ENCODE data around the gene SV2C.

SV2C gene

DNA sequence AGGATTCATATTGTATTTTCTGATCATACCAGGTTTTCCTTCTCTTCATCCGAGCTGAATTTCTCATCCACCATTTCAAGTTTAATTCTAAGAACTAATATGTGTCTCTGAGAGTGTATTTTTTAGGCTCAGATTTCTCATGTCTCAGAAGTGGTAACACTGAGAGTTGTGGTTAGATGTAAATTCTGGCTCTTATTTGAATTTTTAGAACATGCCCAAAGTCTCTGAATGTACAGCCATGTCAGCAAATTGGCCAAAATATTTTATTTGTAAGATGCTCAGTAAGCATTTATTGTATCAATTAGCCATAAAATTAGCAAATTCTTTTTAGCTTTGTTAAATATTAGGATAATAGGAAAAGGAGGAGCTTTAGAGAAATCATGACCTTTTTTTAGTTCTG is 16.6 kb downstream of the SV2C start:
- DNase-seq: no peak

DNA sequence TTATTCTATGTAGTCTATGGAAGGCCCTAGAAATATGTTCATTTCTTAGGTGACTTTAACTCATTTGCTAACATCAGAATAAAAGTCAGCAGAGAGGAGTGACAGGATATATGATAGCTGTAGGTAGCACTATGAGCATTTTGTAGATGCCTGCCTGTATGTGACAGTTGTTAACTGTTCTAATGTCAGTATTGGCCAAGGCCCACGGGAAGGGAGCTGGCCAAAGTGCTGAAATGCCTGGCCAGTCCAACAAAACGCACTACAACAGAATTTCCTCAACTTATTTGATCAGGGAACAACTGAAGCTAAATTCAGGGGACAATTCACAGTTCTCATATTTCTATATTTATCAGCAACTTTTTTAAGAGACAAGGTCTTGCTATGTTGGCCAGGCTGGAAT is 20.8 kb downstream of the SV2C start:
- no peak for DNase-seq

DNA sequence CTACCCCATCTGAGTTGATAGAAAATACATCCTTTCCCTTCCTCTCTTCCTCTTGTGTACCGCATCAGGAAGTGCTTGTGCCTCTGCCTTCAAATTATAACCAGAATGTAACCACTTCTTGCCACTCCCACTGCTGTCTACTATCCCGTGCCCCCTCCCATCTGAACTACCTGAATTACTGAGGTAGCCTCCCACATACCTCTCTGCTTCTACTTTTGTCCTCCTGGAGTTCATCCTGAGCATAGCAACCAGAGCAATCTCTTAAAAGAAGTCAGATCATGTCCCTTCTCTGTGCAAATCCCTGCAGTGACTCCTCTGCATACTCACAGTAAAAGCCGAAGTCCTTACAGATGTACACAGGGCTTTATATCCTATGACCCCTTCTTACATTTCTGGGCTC is 23.0 kb downstream of the SV2C start:
- no peak for DNase-seq

DNA sequence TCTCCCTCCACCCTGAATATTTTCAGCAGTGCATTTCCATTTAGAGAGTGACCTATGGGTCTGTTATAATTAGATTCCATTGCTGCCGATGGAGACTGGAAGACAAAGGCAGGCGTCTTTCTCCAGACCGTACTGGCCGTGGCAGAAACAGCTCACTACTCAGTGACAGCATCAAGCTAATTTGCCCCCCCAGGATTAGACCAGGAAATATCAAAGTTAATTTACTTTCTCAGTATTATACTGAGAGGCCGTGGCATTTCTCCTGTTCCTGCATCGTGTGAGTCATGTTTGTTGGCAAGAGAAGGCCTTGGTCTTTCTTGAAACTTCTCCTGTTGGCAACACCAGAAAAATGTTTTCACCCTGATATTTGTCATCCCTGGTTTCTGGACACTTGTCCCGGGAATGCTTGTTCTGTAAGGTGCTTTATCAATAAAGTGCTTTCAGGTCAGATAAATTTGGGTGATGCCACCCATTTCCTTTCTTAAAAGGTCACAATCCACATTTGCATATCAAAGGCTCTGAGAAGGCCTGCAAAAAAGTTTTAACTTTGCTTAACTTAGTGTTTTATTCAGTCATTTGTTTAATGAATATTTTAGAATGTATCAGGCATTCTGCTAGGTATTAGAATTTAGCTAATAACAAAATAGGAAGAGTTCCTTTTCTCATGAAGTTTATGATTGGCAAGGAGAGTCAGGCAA is 28.4 kb downstream of the SV2C start:
- no peak for DNase-seq

DNA sequence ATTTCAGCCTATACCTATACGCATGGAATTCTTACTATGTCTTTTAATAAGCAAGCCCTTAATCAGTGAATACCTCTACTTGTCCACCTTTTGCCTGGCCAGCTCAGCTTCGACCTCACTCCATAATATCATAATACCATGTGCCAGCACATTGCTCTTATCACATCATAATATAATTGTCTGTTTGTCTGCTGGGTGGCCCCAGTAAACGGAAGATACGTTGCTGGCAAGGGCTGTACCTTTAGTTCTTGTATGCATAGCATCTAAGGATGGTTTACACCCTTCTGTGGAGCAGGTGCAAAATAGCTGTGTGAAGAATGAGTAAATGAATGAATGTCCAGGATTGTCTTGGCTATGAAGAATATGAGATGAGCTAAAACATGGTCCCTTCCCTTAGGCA is 29.9 kb downstream of the SV2C start:
- DNase-seq: no peak

DNA sequence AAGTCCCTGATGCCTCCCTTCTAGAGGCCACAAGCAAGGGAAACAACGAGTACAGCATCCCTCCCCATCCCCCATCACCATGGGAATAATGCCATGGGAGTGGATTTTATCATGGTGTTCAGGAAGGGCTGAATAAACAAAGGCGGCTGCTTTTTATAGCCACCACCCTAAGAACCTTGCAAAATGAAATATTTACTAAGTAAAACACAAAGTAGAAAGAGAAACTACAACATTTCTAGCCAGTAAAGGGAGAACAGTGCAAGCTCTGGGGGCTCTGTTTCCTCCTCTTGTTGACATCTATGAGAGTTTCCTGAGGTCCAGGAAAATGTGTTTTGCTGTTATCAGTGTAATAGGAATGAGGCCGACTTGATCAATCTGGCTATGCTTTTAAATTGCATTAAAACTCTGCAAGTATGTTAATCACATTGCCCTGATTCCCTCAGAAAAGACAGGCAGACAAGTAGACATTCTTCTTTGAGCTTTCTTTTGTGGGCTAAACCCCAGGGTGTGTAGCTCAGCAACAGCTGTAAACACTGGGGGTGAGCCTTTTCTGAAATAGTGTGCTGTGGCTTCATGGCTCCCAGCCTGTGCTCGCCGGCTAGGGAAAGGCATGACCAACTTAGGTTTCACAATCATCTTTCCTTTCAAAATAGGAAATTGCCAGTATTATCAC is 31.1 kb downstream of the SV2C start:
- no peak for DNase-seq

DNA sequence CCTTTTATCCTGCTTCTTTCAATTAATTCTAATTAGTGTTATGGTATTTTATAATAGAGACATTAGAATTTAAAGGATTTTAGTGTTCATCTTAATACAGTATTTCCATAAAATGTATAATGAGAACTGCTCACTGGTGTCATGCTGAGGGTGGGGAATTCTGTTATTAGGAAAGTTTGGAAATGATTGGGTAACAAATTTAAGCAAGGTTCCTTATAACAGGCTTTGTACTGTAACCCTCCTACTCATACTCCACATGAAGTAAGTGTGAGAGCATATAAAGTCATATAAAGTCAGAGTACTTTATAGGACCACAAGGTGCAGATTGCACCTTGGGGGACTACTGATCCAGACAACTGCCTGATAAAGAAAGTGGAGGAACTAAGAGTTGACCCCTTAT is 42.2 kb downstream of the SV2C start:
- no peak for DNase-seq

DNA sequence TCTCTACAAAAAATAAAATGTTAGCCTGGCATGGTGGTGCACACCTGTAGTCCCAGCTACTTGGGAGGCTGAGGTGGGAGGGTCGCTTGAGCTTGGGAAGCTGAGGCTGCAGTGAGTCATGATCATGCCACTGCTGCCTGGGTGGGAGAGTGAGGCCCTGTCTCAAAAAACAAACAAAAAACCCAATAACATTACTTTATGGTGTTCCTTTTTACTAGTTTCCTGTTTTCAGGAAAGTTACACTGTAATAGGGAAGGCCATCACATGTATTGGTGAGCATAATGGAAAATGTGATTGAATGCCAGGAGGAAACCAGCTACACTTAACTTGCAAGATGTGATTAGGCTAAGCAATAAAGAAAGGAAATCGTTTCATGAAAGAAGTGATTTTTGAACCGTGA is 42.7 kb downstream of the SV2C start:
- no peak for DNase-seq

DNA sequence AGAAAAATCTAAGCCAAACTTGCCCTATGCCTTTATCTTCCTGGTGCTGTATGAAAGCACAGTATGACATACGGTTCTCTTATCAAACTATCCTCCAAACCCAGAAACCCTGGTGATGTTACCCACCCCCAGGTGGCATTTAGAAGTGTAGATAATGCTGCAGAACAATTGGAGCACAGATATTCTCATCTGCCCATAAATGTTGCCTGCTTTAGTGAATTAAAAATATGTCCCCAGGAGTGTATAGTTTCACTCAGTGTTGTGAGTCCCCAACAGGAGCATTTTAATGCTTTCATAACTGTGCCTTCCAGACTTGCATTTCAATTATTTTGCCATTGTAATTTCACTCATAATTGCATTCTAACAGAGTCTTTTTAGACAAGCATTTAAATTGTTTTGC is 50.8 kb downstream of the SV2C start:
- no peak for DNase-seq

DNA sequence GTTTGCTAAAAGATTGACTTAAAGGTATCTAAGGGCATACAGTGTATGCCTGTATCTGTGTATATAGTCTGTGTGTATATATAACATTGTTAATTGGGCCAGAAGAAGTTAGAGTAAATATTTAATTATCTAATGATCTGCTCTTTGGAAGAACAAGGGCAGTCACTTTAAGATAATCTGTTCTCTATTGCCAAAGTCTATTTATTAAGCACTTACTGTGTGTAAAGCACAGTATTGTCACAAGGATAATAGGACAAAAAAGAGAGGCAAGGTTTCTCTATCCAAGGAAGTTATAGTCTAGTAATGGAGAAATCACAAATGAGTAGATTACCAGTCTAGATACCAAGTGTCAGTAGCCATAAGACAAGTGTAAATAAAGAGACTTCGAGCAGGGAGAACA is 51.5 kb downstream of the SV2C start:
- no peak for DNase-seq

DNA sequence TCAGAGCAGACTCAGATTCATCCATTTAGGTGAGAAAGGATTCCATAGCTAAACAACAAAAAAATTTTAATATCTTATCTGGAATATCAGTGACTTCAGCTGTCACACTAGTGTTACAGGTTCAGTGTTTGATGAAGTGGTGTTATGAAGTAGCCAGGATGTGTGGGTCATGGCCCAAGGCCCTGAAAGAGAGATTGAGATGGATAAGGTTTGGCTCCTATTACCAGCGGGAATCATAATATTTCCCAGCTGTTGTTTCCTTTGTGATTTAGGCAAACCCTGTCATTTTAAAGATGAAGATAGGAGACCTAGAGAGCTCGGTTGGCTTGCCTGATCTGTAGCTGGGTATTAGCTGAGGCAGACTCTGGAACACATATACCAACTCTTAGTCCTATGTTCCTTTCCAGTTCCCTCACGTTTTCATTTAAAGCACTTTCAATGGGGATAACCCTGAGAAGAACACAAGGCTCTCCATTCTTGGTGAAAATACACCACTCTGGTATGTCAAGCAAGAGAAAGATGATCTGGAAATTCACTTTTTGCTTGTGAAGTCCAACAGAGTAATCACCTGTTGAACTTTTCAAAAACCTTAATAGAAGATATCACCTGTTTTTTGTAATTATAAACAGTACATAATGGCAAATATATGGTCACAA is 54.8 kb downstream of the SV2C start:
- DNase-seq: no peak

DNA sequence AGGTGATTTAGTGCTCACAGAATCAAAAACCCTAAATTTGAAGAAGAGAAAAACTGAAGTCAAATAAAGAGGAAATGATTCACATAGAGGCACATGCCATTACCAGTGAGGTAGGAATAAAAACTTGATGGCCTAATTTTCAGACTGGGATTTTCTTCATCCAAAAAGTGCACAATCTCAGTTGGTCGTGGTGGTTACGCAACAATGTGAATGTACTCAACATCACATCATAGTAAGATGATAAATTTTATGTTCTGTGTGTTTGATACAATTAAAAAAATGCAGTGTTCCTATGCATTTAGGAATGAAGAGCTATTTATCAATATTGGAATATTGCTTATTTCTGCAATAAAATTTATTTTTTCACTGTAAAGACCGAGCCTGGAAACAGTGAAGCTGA is 60.7 kb downstream of the SV2C start:
- no peak for DNase-seq

DNA sequence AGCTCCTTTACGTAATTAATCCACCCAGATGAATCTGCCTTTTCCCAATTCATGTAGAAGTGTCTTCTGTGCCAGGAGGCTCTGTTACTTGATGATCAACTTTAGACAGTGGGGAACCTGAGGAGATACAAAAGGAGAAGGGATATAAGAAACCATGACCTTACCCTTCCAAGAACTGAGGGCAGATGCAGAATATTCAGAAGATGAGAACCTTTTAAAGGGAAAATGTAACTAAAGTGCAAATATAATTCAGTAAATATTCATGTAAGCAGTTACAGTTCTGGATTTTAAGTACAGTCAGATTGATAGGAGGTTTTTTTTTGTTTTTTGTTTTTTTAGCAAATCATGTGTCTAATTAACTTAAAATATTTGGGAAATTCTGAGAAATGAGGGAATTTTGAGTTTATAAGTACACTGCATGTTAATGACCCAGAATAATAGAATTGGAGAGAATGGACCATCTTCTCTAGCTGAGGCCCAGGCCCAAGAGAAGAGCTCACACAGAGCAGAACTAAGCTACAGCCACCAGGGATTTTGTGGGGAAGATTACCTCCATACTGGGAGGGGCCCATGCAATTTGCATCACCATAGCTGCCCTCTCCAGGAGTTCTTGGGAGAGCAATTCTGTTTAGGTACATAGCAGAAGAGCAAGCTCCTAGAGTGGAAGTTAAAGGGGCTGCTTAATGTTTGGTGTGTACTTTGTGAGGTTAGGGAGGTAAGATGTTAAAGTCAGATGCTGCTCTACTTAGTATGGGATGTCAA is 61.5 kb downstream of the SV2C start:
- no peak for DNase-seq

DNA sequence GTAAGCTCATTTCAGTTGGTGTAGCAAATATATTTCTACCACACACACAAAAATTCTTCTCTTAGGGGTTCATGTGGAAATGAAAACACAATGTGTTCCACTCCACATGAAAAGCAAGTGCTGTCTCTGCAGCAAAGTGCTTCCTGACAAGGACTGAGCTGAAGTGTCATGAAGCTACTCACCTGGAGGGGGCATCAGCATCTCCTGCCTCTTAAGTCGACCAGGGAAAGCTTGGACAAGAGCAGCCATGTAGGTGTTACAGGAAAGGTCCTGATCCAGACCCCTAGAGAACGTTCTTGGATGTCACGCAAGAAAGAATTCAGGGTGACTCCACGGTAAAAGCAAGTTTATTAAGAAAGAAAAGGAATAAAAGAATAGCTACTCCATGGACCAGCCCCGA is 62.8 kb downstream of the SV2C start:
- DNase-seq: no peak

DNA sequence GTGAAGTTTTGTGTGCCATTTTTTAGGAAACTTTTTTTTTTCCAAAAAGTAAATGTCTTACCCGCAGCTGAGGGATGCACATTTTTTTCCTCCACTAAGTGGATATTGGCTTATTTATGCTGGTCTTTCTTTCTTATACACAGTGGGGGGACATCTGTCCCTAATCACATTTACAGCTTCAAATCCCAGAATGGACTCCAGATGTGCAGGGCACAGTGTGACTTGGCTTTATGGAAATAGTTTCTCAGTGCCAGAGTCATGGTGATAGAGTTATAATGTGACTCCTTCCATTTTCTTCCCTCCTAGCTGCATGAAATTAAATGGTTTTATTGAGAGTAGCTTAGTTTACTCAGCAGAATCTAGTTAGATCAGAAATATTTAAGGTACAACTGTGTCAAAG is 66.5 kb downstream of the SV2C start:
- no peak for DNase-seq

DNA sequence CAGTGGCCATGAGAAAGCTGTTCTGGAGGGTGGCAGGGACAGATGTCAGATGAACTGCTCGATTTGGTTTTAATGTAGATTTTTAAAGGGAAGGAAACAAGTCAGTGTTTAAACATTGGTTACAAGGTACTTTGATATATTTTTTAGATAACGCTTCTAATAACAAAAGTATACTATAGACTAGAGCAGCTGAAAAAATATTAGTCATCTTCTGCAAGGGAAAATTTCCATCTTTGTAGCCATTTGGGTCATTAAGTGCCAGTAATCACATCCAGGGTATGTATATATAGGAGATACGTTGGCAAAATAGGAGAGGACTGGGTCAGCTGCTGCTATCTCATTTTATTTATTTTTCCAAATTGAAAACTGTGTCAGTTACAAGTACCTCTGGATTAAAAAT is 69.0 kb downstream of the SV2C start:
- DNase-seq: no peak

DNA sequence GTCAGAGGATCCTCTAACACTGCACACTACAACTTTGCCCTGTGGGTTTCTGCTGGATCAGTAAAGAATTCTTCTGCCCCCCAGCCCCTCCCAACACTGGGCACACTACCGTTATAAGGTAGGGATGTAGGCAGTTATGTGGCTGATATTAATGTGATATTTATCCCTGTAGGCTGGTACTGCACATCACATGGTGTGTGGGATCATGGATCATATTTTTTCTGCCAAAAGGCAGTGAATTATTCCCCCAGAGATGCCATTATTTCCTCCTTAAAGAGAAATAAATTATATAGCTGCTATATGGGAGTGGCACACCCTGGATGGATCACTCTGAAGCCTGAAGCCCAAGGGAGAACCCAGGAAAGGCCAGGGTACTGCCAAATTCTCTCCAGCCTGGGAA is 69.5 kb downstream of the SV2C start:
- DNase-seq: no peak

DNA sequence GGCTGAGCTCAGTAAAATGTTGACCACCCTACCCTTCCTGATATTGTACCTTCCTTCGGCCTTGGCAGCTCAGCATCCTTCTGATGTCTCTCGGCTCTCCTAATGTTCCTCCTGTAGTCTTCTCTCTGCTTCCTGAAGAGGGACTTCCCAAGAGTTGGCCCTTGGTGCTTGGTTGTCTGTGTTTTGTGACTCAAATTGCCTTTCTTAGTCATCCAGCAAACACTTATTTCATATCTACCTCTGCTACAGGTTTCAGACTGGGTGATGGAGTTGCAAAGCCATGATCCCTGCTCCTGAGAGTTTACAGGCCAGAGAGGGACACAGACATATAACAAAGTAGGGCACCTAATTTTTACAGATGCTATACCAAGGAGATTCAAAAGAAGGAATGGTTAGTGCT is 70.1 kb downstream of the SV2C start:
- no peak for DNase-seq

DNA sequence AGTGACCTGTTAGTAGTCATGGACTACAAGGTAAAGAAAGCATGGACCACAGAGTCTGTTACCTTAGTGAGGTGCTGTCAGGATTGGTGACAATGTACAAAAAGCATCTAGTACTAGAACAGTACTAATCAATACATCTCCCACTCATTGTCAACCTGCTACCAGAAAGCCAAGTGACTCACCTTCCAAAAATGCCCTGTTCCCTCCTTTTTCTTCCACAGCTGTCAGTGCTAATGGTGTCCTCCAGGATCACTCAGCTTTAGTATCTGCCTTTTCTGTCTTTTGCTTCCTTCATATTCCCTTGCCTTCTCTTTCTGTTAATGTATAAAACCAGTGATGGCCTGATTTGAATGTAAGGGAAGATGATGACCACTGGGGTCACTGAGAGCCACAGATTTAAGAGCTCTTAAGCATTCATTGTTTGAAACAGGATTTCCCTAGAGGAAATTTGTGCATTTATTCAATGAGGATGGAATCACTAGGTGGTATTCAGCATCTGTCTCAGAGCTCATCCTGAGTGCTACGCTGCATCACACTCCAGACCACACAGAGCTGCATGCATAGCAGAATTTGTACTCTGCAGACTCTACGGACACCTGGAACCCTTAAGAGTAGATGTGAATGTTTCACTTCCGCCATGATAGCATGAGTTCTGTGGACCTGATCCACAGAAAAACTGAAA is 71.0 kb downstream of the SV2C start:
- DNase-seq: no peak

DNA sequence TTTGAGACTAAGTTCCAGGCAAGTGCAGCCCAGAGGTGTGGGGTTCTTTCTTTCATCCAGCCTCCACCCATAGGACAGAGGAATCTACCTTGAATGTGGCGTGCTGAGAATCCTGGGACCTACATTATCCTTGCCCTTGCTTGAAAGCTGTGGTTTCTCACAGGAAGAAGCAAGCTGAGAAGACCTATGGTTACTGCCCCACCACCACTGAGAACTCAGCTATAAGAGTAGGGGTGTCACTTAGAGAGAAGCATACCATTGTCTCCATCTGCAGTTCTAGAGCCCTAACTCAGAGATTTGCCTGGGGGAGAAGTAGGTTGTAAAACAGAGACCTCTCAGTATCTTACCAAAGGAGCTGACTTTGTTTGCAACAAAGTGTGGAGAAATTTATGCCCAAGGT is 72.4 kb downstream of the SV2C start:
- DNase-seq: no peak

DNA sequence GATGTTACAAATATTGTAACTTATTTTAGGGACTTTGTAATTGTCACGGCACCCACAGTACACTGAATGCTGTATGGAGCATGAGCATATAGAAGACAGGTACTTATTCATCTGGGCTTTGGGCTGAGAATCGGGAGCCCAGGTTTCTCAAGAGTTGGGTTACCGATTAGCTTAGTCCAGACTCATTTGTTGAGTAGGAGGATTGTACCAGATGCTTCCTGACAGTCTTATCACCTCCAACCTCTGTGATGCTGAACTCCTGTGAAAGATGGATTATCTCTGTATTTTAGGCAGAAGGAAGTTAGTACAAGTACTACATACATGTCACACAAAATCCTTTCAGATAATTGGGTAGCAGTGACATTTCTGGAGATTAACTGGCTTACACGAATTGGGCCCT is 79.2 kb downstream of the SV2C start:
- no peak for DNase-seq

DNA sequence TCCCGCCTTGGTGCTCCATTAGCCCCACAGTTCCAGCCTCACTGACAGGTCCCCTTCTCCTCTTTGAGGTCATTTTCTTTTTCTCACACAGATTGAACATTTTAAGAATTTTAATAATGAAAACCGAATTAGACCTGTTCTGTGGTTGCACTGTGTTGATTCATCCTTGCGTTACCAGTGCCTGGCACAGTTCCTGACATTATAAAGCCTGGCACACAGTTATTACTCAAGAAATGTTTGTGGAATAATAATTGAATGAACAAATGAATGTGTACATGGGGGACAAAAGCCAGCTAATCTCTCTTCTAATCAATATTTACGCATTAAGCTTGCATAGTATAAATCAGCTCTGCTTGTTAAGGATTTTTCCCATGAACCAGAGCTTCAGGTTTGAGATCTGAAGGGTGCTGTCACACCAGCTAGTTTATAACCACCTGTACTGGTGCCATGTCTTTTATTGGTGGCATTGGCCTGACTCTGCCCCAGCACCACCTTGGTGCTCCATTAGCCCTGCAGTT is 80.0 kb downstream of the SV2C start:
- DNase-seq: no peak

DNA sequence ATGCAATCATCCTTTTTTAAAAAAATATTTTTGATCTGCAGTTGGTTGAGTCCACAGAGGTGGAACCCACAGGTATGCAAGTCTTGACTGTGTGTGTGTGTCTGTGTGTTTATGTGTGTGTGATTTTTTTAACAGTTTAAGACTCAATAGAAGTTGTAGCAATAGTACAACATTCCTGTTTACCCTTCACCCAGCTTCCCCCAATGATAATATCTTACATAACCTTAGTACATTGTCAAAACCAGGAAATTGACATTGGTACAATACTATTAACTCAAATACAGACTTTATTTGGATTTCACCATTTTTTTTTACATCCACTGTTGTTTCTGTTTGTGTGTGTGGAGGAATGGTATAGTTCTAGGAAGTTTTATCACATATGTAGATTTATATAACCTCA is 81.8 kb downstream of the SV2C start:
- DNase-seq: no peak

Measured in NCI-H2171 (cell line).